NCI-H146 (cell line): ENCODE data around the gene F8A3.
"Not testable (repeated sequence)": the region's sequence is repeated elsewhere in the genome, so short reads cannot be mapped to it uniquely, and the experiment has no call there.

Source experiments
- DNase-seq: peaks from one replicate; lab custom pipeline; 2025; lab: John Stamatoyannopoulos, UW

Gene F8A3

GRCh38 chrX:155458471-155458870 is at the start of gene F8A3:
Gene F8A3, minus strand, starts transcription at chrX:155458620. Its CDS starts 20 bp downstream, at chrX:155458600.
- DNase-seq: not testable (repeated sequence)

GRCh38 chrX:155505296-155505695 is 46.9 kb upstream of the F8A3 start:
- DNase-seq: no peak

DNA sequence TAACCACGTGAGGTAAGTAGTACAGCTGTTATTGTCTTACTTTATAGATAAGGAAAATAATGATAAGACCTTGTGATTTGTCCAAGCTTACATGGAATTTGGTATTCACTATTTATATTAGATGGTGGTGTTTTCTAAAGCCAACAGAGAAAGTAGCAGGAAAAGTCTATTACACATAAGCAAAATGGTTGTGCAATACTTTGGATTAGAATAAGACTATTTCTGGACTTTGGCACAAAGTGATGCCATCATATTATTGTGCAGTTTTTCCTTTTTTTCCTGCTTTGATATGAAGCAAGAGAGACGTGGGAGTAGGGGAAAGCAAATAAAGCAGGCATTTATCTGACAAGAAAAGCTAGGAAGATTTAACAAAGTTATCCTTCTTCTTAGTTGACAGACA is 36.7 kb upstream of the F8A3 start:
- not testable (repeated sequence) for DNase-seq

- DNase-seq: not testable (repeated sequence)
Observed at GRCh38 chrX:155491421-155491820, 33.0 kb upstream of the F8A3 start.

DNA sequence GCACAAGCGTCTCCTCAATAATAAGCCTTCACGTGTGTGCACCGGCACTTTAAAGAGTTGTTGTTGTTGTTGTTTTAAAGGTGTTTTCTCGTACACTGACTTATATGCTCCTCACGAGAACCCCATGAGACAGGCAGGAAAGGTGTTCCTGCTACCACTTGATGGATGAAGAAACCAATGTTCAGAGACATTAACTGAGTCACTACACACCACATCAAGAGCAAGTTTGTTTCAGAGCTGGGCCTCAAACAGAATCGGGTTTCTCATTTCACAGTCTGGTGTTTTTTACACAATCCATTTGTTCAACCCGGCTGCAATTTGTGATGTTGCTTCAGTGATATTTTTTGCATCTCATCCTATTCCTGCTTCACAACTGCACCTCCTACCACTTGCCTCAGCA is 18.7 kb upstream of the F8A3 start:
- not testable (repeated sequence) for DNase-seq

GRCh38 chrX:155466269-155466938 is 8.0 kb upstream of the F8A3 start:
- DNase-seq: not testable (repeated sequence)

DNA sequence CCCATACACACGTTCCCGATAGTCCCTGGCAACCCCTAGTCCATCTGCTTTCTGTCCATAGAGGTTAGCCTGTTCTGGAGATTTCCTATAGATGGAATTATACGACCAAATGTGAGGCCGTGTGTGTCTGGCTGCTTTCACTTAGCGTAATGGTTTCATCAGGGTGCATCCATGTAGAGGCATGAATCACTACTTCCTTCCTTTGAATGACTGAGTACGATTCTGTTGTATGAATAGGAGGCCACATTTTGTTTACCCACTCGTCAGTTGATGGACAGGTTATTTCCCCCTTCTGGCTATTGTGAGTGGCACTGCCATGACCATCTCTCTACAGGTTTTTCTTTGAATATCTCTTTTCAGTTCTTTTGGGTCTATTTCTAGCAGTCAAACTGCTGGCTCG is 2.1 kb upstream of the F8A3 start:
- DNase-seq: not testable (repeated sequence)

DNA sequence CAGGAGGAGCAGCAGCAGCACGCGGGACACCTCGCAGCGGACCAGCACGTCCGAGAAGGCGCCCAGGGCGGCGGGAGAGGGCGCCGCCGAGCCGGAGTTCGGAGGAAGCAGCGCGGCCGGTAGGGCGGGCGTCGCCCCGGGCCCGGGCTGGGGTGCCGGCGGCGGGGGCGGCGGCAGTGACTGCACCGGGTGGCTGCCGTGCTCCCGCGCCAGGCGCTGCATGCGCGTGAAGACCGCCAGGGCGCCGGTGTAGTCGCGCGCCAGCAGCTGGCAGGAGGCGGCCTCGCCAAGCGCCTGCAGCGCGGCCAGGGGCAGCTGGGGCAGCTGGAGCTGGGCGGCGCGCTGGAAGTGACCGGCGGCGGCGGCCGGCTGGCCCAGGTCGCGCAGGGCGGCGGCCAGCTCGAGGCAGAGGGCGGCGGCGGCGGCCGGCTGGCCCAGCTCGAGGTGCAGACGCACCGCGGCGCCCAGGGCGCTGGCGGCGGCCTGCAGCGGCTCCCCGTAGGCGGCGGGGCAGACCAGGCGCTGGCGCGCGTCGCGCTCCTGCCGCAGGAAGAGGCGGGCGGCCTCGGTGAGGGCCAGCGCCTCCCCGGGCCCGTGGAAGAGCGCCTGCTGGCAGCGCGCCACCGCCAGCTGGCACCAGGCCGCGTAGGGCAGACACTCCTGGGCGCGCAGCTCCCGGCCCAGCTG is 516 bp downstream of the F8A3 start:
- not testable (repeated sequence) for DNase-seq

DNA sequence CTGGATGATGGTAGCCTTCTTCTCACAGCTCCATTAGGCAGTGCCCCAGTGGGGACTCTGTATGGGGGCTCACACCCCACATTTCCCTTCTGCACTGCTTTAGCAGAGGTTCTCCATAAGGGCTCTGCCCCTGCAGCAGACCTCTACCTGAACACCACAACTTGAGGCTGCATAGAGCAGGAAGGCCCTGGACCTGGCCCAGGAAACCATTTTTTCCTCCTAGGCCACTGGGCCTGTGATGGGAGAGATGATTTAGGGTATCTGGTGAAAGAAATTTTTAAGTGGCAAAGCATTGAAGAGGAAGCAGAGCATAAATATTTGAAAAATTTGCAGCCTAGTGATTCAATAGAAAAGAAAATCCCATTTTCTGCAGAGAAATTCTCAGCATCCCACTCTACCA is 17.3 kb downstream of the F8A3 start:
- DNase-seq: no peak

DNA sequence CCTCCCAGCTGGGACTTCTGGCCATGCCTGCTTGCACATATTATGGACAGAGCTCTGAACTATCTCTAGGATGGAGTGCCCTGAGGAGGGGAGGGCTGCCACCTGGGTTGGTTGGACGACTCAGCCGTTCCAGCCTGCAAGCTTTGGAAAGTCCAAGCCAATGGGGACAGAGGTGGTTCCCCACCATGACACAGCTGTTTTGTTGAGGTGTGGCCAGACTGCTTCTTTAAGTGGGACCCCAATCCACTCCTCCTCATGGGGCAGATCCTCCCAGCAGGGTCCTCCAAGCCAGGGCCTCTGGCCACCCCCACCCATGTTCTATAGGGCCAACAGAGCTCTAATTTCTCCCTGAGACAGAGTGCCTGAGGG is 22.7 kb downstream of the F8A3 start:
- DNase-seq: no peak

DNA sequence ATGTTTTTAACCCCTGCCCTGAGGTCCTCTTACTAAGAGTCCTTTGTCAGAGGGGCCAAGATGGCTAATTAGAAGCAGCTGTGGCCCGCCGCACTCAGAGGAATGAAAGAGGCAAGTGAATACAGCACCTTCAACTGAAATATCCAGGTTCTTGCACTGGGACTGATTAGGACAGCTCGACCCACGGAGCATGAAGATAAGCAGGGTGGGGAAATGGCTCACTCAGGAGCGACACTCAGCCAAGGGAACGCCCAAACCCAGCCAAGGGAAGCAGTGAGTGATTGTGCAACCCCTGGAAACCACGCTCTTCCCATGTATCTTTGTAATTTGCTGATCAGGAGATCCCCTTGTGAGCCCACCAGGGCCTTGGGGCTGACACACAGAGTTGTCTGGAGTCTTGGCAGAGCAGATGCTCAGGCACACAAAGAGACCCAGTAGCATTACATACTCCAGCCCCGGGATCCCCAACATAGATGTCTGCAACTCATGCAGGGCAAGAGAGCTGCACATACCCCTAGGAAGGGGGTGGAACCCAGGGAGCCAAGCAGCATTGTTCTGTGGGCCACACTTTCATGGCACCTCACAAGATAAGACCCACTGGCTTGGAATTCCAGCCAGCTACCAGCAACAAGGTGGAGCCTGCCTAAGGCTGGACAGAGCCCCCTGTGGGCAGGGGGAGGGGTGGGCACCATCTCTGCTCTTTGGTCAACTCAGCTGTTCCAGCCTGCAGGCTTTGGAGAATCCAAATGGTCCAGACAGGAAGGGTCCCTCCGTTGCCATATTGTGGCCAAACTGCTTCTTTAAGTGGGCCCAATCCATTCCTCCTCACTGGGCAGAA is 23.3 kb downstream of the F8A3 start:
- no peak for DNase-seq

GRCh38 chrX:155417769-155418168 is 40.7 kb downstream of the F8A3 start:
- DNase-seq: no peak
